MM.1S (cell line): ENCODE data around the gene ZNF609.

Experiments
- CTCF ChIP-seq: fragments of 300-600 bp; sonication (generic); IDR thresholded peaks from 2 replicates; pipeline ENCODE4 v1.5.1; 2016; ENCODE audit warnings: antibody characterized with exemption, low read length, mixed read lengths
- EZH2 ChIP-seq: fragments of 300-600 bp; sonication (generic); optimal IDR thresholded peaks from 2 replicates; pipeline ENCODE3; 2017; ENCODE audit warnings: low read depth, mild to moderate bottlenecking, antibody characterized with exemption, low read length, mixed read lengths
- EZH2phosphoT487 ChIP-seq: fragments of 300-600 bp; sonication (generic); IDR thresholded peaks from 2 replicates; pipeline ENCODE4 v1.6.1; 2018; ENCODE audit warnings: antibody characterized with exemption, low read length

GRCh38 chr15:64558460-64559179 lies 98.2 kb downstream of the ZNF609 start:
- no peak for TF ChIP-seq EZH2phosphoT487
- TF ChIP-seq CTCF, result no peak
- no peak for TF ChIP-seq EZH2
